Activated effector memory CD4-positive, alpha-beta T cell treated with Interleukin-2 at 50 U/mL for 16 hours (primary cell): Measurements from ENCODE around the gene PDE6B.
"Not testable (repeated sequence)": the region's sequence is repeated elsewhere in the genome, so short reads cannot be mapped to it uniquely, and the experiment has no call there.

ENCODE experiments used
- DNase-seq: peaks from one replicate; pipeline ENCODE4 v3.0.0-alpha.2; 2020

The PDE6B gene

GRCh38 chr4:624705-625590 lies at the start of gene PDE6B:
TSS of gene PDE6B (plus strand) at chr4:625573. CDS start at chr4:625627, 54 bp downstream.
- no peak for DNase-seq

- no peak for DNase-seq
Observed at GRCh38 chr4:576245-576821, 49.0 kb upstream of the PDE6B start, which contains the start of gene TMEM271. TSS of gene TMEM271 (minus strand) at chr4:576295. CDS start at chr4:576062, 233 bp downstream.

GRCh38 chr4:576991-577498 lies 48.3 kb upstream of the PDE6B start:
- DNase-seq: no peak

- no peak for DNase-seq
Observed at GRCh38 chr4:577499-578450, 47.6 kb upstream of the PDE6B start.

- DNase-seq: no peak
Observed at GRCh38 chr4:578451-579443, 46.6 kb upstream of the PDE6B start.

- no peak for DNase-seq
Observed at GRCh38 chr4:579543-580175, 45.7 kb upstream of the PDE6B start.

GRCh38 chr4:581181-581580 lies 44.2 kb upstream of the PDE6B start:
- no peak for DNase-seq

GRCh38 chr4:581753-582361 lies 43.5 kb upstream of the PDE6B start:
- no peak for DNase-seq

- no peak for DNase-seq
Observed at GRCh38 chr4:583820-584219, 41.6 kb upstream of the PDE6B start.

GRCh38 chr4:587671-588350 lies 37.6 kb upstream of the PDE6B start:
- DNase-seq: no peak

GRCh38 chr4:588351-588849 lies 37.0 kb upstream of the PDE6B start:
- no peak for DNase-seq

- DNase-seq: no peak
Observed at GRCh38 chr4:589219-589963, 36.0 kb upstream of the PDE6B start.

- DNase-seq: no peak
Observed at GRCh38 chr4:590313-590841, 35.0 kb upstream of the PDE6B start.

- DNase-seq: not testable (repeated sequence)
Observed at GRCh38 chr4:592178-592577, 33.2 kb upstream of the PDE6B start.

GRCh38 chr4:592825-593520 lies 32.4 kb upstream of the PDE6B start:
- no peak for DNase-seq

GRCh38 chr4:598925-599324 lies 26.4 kb upstream of the PDE6B start:
- DNase-seq: no peak

- DNase-seq: no peak
Observed at GRCh38 chr4:600166-600565, 25.2 kb upstream of the PDE6B start.

GRCh38 chr4:600850-601515 lies 24.4 kb upstream of the PDE6B start:
- DNase-seq: no peak
